NCI-H345 treated with DMSO at 0.1 percent for 48 hours (cell line): Measurements from ENCODE around the gene ACTRT2.

Experiments
- DNase-seq: peaks from one replicate; lab custom pipeline; 2025; ENCODE audit not compliant: unreplicated experiment; lab: John Stamatoyannopoulos, UW

ACTRT2 gene

DNA sequence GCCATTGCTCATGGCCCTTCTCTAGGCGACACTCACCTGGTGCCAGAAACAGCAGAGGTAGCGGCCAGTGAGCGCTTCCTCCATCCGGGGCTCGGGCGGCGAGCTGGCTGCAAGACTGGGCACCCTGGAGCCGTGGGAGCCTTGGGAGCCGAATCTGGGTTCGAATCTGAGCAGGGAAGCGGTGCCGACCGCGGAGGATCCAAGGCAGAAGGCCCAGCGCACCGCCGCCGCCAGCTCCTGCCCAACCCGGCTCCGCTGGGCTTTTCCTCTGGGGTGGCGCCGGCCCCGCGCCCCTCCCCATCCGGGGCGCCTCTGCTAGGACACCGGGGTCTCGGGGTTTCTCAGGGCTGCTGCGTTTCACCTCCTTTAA lies 46.0 kb downstream of the ACTRT2 start:
- DNase-seq: no peak

DNA sequence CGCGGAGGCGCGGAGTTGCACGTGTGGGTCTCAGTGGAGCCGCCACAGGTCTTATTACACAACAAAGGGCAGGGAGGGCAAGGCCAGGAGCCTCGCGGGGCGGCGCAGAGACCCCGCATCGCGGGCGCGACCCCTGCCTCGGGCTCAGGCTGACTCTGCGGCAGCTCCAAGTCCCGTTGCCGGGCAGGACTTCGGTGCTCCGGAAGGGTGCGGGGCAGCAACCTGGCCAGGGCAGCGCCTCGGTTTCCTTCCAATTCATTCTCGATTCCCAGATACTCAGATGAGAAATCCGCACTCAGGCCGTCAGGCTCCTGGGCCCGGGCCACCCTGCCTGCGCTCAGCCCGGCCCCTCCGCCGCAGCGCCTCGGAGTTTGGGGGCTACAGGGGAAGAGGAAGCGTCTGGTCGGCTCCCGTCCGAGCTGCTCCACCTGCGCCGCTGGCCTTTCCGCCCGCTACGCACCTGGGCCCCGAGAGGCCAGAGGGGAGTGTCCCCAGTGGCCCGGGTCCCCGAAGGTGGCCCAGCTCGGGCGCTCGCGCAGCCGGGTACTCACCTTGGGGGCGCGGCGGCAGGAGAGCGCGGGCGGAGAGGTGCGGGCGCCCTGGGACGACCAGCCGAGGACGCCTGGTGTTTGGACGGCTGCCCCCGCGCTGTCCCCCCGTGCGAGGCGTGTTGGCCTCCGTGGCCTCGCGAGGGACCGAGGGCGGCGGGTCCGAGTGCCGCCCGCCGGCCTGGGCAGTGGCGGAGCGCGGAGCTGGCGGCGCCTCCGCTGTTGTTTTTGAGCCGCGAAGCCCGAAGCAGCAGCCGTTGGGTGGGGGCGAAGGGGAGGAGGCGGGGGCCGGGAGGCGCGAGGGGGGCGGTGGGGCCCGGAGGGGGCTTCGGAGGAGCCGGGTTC lies 46.6 kb downstream of the ACTRT2 start:
- DNase-seq: no peak

DNA sequence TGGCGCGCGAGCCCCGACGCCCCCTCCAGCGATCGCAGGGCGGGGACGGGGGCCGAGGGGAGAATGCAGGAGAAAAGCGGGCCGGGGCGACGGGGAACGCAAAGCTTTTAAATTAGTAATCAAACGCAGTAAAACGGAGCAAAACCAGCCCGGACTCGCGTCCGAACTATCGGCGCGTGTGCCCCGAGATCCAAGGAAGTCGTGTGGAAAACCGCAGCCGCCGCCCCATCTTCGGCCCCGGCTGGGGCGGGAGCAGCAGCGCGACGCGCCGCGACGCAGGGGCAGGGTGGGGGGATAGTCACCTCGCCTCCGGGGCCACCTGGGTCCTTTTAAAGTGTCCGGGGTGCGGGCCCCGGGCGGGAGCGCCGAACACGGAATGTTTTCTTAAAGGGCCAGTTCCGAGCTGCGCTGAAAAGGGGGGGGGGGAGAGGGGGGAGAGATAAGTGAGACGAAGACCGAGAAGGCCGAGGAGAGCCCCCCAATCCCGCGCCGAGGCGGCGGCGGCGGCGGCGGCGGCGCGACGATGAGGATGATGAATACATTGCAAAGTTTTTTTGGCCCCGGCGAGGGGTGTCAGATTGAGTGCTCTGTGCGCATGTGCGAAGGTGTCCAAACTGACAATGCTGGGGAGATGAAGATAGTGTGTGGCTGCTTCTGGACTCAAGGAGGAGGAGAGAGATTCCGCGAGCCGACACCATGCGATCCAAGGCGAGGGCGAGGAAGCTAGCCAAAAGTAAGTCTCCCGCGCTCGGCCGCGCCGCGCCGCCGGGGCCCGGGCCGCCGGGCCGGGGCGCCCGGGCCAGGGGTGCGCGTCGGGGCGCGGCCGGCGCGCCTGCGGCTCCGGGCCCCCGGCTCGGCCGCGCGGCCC lies 47.5 kb downstream of the ACTRT2 start, which contains the start of gene PRDM16:
PRDM16 (plus strand) TSS at position 640 of the 868 bp plus-strand sequence; CDS start at position 697, 57 bp downstream.
- DNase-seq: no peak

DNA sequence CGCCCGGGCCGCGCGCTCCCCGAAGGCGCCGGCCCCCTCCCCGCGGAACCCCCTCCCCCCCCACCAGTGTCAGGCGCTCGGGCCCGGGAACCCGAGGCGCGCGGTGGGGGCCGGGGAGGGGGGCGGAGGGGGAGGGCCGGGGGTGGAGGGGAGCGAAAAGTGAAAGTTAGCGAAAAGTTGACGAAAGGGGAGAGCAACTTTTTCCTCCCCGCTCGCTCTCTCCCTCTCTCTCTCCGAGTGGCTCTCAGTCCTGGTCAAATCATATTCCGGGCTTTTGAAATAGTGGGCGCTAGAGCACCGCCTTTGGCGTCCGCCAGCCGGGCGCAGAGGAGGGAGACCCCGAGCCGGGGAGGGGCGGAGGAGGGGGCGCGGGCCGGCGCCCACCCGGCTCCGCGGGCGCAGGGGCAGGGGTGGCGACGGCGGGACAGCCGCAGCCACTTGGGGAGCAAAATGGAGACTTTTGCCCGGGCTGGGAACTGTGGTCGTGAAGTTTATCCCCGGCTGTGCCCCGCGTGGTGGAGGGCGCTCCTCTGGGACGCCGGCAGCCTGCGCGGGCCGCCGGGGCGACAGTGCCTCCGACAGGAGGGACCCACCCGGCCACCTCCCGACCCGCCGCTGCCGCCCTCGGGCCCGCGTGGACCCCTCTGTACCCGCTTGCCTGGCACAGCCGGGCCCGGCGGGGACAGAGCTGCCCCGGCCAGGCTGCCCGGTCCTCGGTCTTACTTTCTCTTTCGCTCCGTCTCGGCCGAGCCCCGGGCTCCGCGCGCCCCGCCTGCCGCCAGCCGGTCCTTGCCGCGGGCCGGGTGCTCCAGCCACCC lies 48.4 kb downstream of the ACTRT2 start:
- DNase-seq: no peak

DNA sequence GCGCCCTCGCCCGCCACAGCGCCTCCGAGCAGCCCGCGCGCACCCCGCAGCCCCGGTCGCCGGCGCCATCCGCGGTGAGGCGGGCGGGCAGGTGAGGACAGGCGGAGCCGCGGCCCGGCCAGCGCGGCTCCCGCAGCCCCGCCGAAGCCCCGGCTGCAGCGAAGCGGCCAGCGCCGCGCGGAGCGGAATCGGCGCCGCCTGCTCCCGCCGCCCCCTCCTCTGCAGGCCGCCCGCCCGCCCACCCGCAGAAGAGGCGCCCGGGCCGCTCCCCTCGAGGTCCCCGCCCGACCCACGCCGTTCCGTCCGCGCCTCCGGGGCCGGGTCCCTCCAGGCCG lies 49.0 kb downstream of the ACTRT2 start:
- no peak for DNase-seq

DNA sequence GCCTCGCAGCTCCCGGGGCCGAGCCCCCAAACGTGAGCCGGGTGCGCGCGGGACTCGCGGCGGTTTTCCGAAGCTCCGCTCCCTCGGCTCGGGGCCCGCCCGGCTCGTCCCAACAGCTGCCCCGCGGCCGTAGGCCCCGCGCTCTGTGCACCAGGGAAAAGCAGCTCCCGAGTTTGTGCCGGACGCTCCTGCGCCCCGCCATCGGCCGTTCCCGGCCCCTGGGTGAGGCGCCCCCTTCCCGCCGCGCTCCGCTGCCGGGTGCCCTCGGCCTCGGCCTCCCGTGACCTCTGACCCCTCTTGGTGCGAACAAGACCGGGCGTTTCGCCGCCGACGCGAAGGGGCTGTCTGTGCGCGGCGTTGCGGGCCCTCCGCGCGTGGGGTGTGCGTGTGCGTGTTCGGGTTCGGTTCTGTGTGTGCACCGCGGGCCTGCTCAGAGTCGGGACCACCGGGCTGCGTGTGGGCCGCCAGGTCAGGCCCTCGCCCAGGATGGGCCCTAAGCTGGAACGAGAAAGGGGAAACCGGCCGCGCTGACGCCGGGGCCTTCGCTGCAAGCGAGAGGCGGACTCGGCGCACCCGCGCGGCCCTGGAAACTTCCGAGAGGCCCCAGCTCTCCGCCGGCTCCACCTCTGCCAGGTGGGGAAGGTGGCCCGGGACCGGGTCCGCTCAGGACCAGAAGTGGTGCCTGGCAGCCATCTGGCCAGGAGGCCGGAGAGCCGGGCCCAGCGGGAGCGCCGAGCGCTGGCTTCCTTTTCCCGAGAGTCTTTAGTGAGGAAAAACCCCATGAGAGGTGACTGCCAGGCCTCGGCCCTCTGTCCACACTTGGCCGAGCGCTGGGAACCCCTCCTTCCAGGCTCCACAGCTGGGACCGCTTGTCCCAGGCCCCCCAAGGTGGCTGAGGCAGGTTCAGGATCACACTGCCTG lies 49.6 kb downstream of the ACTRT2 start:
- DNase-seq: no peak

DNA sequence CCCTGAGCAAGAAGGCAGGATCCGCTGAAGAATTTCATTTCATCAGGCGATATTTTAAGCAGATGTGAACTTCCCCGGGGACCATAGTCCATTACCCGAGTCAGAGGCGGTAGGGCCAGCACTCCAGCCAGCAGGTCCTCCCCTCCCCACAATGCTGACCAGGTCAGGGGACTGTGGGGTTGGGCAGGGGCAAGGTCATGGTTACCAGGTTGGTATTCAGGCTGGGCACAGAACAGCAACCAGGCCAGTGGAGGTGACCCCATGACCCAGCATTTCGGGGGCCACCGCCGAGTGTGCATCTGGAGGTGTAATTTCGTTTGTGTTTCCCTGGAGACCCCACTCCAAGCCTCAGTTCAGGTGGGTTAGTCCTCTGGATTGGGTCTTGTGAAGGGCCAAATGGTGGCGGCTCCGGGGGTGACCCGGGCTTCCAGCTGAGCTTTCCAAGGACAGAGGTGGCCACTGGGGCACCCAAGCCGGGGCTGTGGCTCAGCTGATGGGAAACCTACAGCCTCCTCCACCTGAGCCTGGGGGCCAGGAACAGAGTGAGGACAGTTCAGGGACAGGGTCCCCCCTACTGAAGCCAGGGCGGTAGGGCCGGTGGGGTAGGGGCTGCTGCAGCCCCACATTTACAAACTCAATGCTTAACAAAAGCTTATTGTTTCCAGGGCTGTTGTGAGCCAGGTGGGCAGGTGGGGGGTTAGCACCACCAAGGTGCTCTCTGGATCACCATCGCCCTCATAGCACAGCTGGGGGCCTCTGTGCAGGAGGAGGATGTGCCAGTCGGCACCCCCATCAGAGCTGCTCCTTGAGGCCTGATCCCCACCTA lies 50.5 kb downstream of the ACTRT2 start:
- no peak for DNase-seq
